A673 (cell line): ENCODE results near the gene FAM163B. TPM values are rescaled to one million over a fixed set of nuclear protein-coding genes. Genes with fewer than 3 reads are reported as not detected.

Source experiments
- BruUV-seq: library from RNA; stranded (reverse); fragments of 400-500 nt; replicated peaks from 2 replicates; lab custom pipeline; 2021; lab: Mats Ljungman, UMichigan
- CTCF ChIA-PET: fragments of 300-600 bp; sonication (Branson Sonifier 250); formaldehyde crosslinking; loops from one replicate; lab custom pipeline; 2022; ENCODE audit warnings: antibody characterized with exemption; lab: Charles Lee
- POLR2A ChIA-PET: fragments of 300-600 bp; sonication (Branson Sonifier 250); formaldehyde crosslinking; loops from one replicate; lab custom pipeline; 2022; ENCODE audit warnings: antibody characterized with exemption; ENCODE audit not compliant: low non-redundant PET; lab: Charles Lee
- DNase-seq: peaks from one replicate; pipeline ENCODE4 v3.0.0-alpha.2; 2015; ENCODE audit warnings: low spot score
- H3K27ac ChIP-seq: fragments of 200-600 bp; sonication (generic); 2 replicates; pipeline ENCODE4 v1.5.1; 2016; ENCODE audit warnings: mixed run types, low read depth, mild to moderate bottlenecking, mixed read lengths, antibody characterized with exemption, low read length; ENCODE audit not compliant: poor library complexity, severe bottlenecking
- H3K27me3 ChIP-seq: fragments of 200-600 bp; sonication (generic); replicated peaks from 2 replicates; pipeline ENCODE4 v1.6.1; 2017; ENCODE audit warnings: mixed run types, low read depth, mild to moderate bottlenecking, mixed read lengths, antibody characterized with exemption, low read length; ENCODE audit not compliant: insufficient read depth, poor library complexity
- H3K36me3 ChIP-seq: fragments of 200-600 bp; sonication (generic); 2 replicates; pipeline ENCODE4 v1.6.1; 2016; ENCODE audit warnings: mixed run types, mild to moderate bottlenecking, mixed read lengths, antibody characterized with exemption, low read length; ENCODE audit not compliant: insufficient read depth, poor library complexity, severe bottlenecking
- H3K4me1 ChIP-seq: fragments of 200-600 bp; sonication (generic); 2 replicates; pipeline ENCODE4 v1.6.1; 2017; ENCODE audit warnings: mixed run types, mild to moderate bottlenecking, mixed read lengths, antibody characterized with exemption, low read length; ENCODE audit not compliant: insufficient read depth, poor library complexity, severe bottlenecking
- H3K4me3 ChIP-seq: fragments of 200-600 bp; sonication (generic); 2 replicates; pipeline ENCODE4 v1.5.1; 2016; ENCODE audit warnings: low read depth, mixed run types, mild to moderate bottlenecking, mixed read lengths, low read length; ENCODE audit not compliant: poor library complexity, severe bottlenecking
- H3K9me3 ChIP-seq: fragments of 200-600 bp; sonication (generic); 2 replicates; pipeline ENCODE4 v1.6.1; 2016; ENCODE audit warnings: mixed run types, low read depth, mild to moderate bottlenecking, mixed read lengths, antibody characterized with exemption, low read length; ENCODE audit not compliant: poor library complexity, severe bottlenecking
- EZH2 ChIP-seq: fragments of 200-600 bp; sonication (generic); IDR thresholded peaks from 2 replicates; pipeline ENCODE4 v1.6.1; 2017; ENCODE audit warnings: borderline replicate concordance, low read depth, mild to moderate bottlenecking, mixed read lengths, antibody characterized with exemption, low read length; ENCODE audit not compliant: poor library complexity, severe bottlenecking
- intact Hi-C: fragments of 100-400 bp; cut with micrococcal nuclease; formaldehyde crosslinking; loops from one replicate; pipeline ENCODE4 v1.10.0; 2022; ENCODE audit not compliant: unreplicated experiment
- total RNA-seq: library from RNA; stranded (reverse); gene quantifications from 2 replicates; pipeline ENCODE4 v1.2.3, GENCODE V29; 2021
- TF ChIP-seq, protein P1 (sequence below): fragments of 300-800, 200-600 bp; sonication (generic); conservative IDR thresholded peaks from 2 replicates; pipeline ENCODE4 v1.5.1; 2017; ENCODE audit warnings: low read depth, mild to moderate bottlenecking, antibody characterized with exemption, low read length, moderate library complexity, mixed read lengths

Gene FAM163B
- total RNA-seq, 1 experiment from 2014 or later = not detected

DNA sequence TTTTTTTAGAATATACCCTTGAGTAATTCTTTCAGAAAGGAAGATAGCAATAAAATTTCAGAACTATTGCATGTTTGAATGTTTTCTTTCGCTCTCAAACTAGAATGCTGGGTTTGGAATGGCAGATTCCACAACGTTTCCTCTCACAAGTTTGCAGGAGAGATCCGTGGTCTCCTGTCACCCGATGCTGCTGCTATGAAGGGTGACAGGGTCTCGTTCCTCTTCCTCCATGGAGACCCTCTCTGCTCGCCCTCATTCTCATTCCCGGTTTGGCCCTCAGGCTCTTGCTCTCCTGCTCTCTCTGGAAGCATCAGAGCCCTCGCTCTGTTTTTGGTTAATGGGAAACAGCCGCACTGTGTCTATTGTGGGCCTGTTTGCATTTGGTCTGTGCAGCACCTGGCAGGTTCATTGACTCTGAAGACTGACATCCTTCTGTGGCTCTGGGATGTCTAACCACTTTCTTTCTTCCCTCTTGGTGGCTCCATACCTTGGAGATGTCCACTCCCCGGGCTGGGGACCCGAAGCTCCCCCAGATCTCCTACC is 12.6 kb upstream of the FAM163B start:
- no peaks in the 10 kb centered on the region for H3K36me3 ChIP-seq
- no peaks in the 10 kb centered on the region for H3K9me3 ChIP-seq
- CTCF ChIA-PET = no interaction called here
- no peak for DNase-seq
- BruUV-seq = no TSS peak
- H3K27me3 ChIP-seq = peaks cover 61% of the 10 kb centered on the region
- no peak for TF ChIP-seq EZH2
- TF ChIP-seq, protein P1, sequence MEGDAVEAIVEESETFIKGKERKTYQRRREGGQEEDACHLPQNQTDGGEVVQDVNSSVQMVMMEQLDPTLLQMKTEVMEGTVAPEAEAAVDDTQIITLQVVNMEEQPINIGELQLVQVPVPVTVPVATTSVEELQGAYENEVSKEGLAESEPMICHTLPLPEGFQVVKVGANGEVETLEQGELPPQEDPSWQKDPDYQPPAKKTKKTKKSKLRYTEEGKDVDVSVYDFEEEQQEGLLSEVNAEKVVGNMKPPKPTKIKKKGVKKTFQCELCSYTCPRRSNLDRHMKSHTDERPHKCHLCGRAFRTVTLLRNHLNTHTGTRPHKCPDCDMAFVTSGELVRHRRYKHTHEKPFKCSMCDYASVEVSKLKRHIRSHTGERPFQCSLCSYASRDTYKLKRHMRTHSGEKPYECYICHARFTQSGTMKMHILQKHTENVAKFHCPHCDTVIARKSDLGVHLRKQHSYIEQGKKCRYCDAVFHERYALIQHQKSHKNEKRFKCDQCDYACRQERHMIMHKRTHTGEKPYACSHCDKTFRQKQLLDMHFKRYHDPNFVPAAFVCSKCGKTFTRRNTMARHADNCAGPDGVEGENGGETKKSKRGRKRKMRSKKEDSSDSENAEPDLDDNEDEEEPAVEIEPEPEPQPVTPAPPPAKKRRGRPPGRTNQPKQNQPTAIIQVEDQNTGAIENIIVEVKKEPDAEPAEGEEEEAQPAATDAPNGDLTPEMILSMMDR = no peak
- H3K27ac ChIP-seq = no peak overlapping the region
- no peaks in the 10 kb centered on the region for H3K4me1 ChIP-seq
- POLR2A ChIA-PET = no interaction called here
- intact Hi-C loops = no loop called here
- H3K4me3 ChIP-seq = no peak overlapping the region

DNA sequence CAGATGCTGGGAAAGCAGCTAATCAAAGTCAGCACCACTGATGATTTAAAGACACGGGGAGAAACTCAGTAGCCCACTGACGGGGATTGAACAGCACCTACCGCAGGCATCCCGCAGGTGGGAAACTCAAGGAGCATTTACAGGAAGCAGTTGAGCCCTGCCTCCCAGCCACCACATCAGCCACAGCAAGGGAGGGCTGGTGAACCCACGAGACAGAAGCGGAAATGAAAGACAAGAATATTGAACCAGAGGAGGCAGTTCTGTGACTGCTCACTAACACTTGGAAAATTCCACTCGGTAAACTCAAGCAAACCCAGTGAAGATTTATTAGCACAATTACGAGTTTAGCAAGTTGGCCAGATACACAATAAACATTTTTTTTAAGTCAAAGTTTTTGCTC is 10.6 kb upstream of the FAM163B start:
- no TSS peak for BruUV-seq
- Histone ChIP-seq H3K27me3 (peaks cover 72% of the 10 kb centered on the region), H3K4me1 (no peaks in the 10 kb centered on the region), H3K27ac (no peak overlapping the region), H3K36me3 (no peaks in the 10 kb centered on the region), H3K4me3 (no peak overlapping the region), H3K9me3 (no peaks in the 10 kb centered on the region)
- CTCF ChIA-PET = no interaction called here
- POLR2A ChIA-PET = no interaction called here
- DNase-seq = no peak
- TF ChIP-seq, protein P1 = no peak
- no peak for TF ChIP-seq EZH2
- intact Hi-C loops = no loop called here

DNA sequence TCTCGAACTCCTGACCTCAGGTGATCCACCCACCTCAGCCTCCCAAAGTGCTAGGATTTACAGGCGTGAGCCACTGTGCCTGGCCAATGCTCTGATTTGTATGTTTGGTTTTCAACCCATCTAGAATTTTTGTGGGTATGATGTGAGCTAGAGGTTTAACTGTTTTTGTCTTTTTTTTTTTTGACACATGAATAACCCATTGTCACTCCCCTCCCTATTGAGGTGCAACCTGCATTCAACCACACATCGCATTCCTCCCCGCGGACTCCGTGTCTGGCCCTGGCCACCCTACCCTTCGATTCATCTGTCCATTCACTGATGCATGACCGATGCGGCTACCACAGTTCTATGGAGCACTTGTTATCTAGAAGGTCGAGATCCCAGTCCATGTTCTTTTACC is 9.5 kb upstream of the FAM163B start:
- intact Hi-C loops = no loop called here
- peaks cover 83% of the 10 kb centered on the region for H3K27me3 ChIP-seq
- CTCF ChIA-PET = no interaction called here
- H3K27ac ChIP-seq = no peak overlapping the region
- TF ChIP-seq EZH2 = no peak
- TF ChIP-seq, protein P1 = no peak
- POLR2A ChIA-PET = interaction anchor here (0.6 kb wide), 1 partner anchor 406 kb away, joined by 5 read pairs; no protein-coding TSS in a partner anchor
- no peaks in the 10 kb centered on the region for H3K9me3 ChIP-seq
- no peaks in the 10 kb centered on the region for H3K36me3 ChIP-seq
- no TSS peak for BruUV-seq
- no peaks in the 10 kb centered on the region for H3K4me1 ChIP-seq
- H3K4me3 ChIP-seq = no peak overlapping the region
- no peak for DNase-seq
